Osteoblast (primary cell): ENCODE results near the gene RNF31. TPM values are rescaled to one million over a fixed set of nuclear protein-coding genes. Genes with fewer than 3 reads are reported as not detected.

ENCODE experiments used
- DNase-seq: peaks from one replicate; pipeline ENCODE4 v3.0.0; 2011; ENCODE audit warnings: low spot score, mixed read lengths; ENCODE audit not compliant: insufficient read length; ENCODE audit errors: missing footprints
- H2AFZ ChIP-seq: 2 replicates; pipeline ENCODE4 v1.6.0; 2011; ENCODE audit warnings: mild to moderate bottlenecking, low read length
- H3K27ac ChIP-seq: 2 replicates; pipeline ENCODE4 v1.5.1; 2011; ENCODE audit warnings: mild to moderate bottlenecking, low read depth, low read length, moderate library complexity
- H3K27me3 ChIP-seq: 2 replicates; pipeline ENCODE4 v1.6.0; 2012; ENCODE audit warnings: mild to moderate bottlenecking, control low read depth, inconsistent platforms, low read length, moderate library complexity; ENCODE audit not compliant: insufficient read depth
- H3K36me3 ChIP-seq: 2 replicates; pipeline ENCODE4 v1.5.1; 2011; ENCODE audit warnings: mild to moderate bottlenecking, low read length, control low read depth, moderate library complexity; ENCODE audit not compliant: insufficient read depth
- H3K4me1 ChIP-seq: 2 replicates; pipeline ENCODE4 v1.5.1; 2011; ENCODE audit warnings: mild to moderate bottlenecking, low read length, control low read depth, moderate library complexity; ENCODE audit not compliant: insufficient read depth
- H3K4me2 ChIP-seq: 2 replicates; pipeline ENCODE4 v1.6.0; 2011; ENCODE audit warnings: mild to moderate bottlenecking, low read length; ENCODE audit not compliant: insufficient read depth
- H3K4me3 ChIP-seq: fragments of 200-600 bp; sonication (generic); 3 replicates; pipeline ENCODE4 v1.5.1; 2012; ENCODE audit warnings: mild to moderate bottlenecking, low read length, inconsistent platforms; ENCODE audit not compliant: insufficient read depth
- H3K79me2 ChIP-seq: 2 replicates; pipeline ENCODE4 v1.6.0; 2012; ENCODE audit warnings: mild to moderate bottlenecking, low read length, control low read depth, inconsistent platforms; ENCODE audit not compliant: insufficient read depth
- H3K9me3 ChIP-seq: 2 replicates; pipeline ENCODE4 v1.5.1; 2011; ENCODE audit warnings: low read depth, low read length, control low read depth
- H4K20me1 ChIP-seq: 2 replicates; pipeline ENCODE4 v1.6.0; 2012; ENCODE audit warnings: mild to moderate bottlenecking, low read length, control low read depth; ENCODE audit not compliant: insufficient read depth
- CTCF ChIP-seq: IDR thresholded peaks from 2 replicates; pipeline ENCODE4 v1.5.1; 2011; ENCODE audit warnings: mild to moderate bottlenecking, low read depth, low read length, moderate library complexity; ENCODE audit errors: extremely low read depth
- total RNA-seq: library from RNA; depleted of rRNA; stranded (reverse); fragments of >200 nt; gene quantifications from 2 replicates; pipeline ENCODE4 v1.2.3, GENCODE V29; 2012

Gene RNF31
- total RNA-seq, 1 donor = 49.6 TPM

- TF ChIP-seq CTCF = no peak
- peaks cover 25% of the 10 kb centered on the region for H3K36me3 ChIP-seq
- H3K4me1 ChIP-seq = no peaks in the 10 kb centered on the region
- H4K20me1 ChIP-seq = no peaks in the 10 kb centered on the region
- no peak within 1 kb of the TSS for H2AFZ ChIP-seq
- H3K79me2 ChIP-seq = no peaks in the 10 kb centered on the region
- no peaks in the 10 kb centered on the region for H3K27me3 ChIP-seq
- no peak for DNase-seq
- no peak within 1 kb of the TSS for H3K4me2 ChIP-seq
- no peaks in the 10 kb centered on the region for H3K9me3 ChIP-seq
- H3K4me3 ChIP-seq = no peak within 1 kb of the TSS
- H3K27ac ChIP-seq = no peak within 1 kb of the TSS
These were observed 24.3 kb downstream of the RNF31 start, which contains the start of gene REC8 for GRCh38 chr14:24171422-24172260. REC8 (plus strand) TSS chr14:24172080; CDS start chr14:24172553, 473 bp downstream.

GRCh38 chr14:24172261-24172860 lies 25.1 kb downstream of the RNF31 start:
- Histone ChIP-seq H3K9me3 (no peaks in the 10 kb centered on the region), H3K27ac (no peak overlapping the region), H3K79me2 (no peaks in the 10 kb centered on the region), H4K20me1 (no peaks in the 10 kb centered on the region), H3K27me3 (no peaks in the 10 kb centered on the region), H2AFZ (no peak overlapping the region), H3K4me2 (no peak overlapping the region), H3K4me1 (no peaks in the 10 kb centered on the region), H3K36me3 (peaks cover 27% of the 10 kb centered on the region), H3K4me3 (no peak overlapping the region)
- no peak for TF ChIP-seq CTCF
- no peak for DNase-seq

- TF ChIP-seq CTCF = no peak
- H4K20me1 ChIP-seq = no peaks in the 10 kb centered on the region
- H3K27ac ChIP-seq = no peak overlapping the region
- H3K79me2 ChIP-seq = no peaks in the 10 kb centered on the region
- no peaks in the 10 kb centered on the region for H3K9me3 ChIP-seq
- H3K36me3 ChIP-seq = peaks cover 23% of the 10 kb centered on the region
- no peak overlapping the region for H3K4me3 ChIP-seq
- no peaks in the 10 kb centered on the region for H3K4me1 ChIP-seq
- H3K4me2 ChIP-seq = no peak overlapping the region
- H2AFZ ChIP-seq = no peak overlapping the region
- H3K27me3 ChIP-seq = no peaks in the 10 kb centered on the region
- no peak for DNase-seq
These were observed 25.6 kb downstream of the RNF31 start for GRCh38 chr14:24172871-24173281.

GRCh38 chr14:24176599-24176998 lies 29.3 kb downstream of the RNF31 start:
- DNase-seq = peak; percentile 67
- H3K4me2 ChIP-seq = no peak overlapping the region
- peaks cover 42% of the 10 kb centered on the region for H3K36me3 ChIP-seq
- H4K20me1 ChIP-seq = no peaks in the 10 kb centered on the region
- no peak overlapping the region for H2AFZ ChIP-seq
- H3K27ac ChIP-seq = no peak overlapping the region
- peaks cover 7% of the 10 kb centered on the region for H3K4me1 ChIP-seq
- no peak for TF ChIP-seq CTCF
- no peaks in the 10 kb centered on the region for H3K27me3 ChIP-seq
- no peaks in the 10 kb centered on the region for H3K9me3 ChIP-seq
- H3K4me3 ChIP-seq = no peak overlapping the region
- H3K79me2 ChIP-seq = no peaks in the 10 kb centered on the region
